ENCODE data around the gene MPZL2.

GRCh38 chr11:118263695-118264568 lies at the start of gene MPZL2:
- TF ChIP-seq POLR2A (IDR thresholded peaks at IDR 0.05) (no peak), CTCF (IDR thresholded peaks at IDR 0.05) (no peak)

Measured in adrenal gland (tissue), 5 donors.